WERI-Rb-1 (cell line): ENCODE results near the gene TOX3.

Experiments used
- DNase-seq: peaks from one replicate; pipeline ENCODE4 v3.0.0-alpha.2; 2020
- H3K27ac ChIP-seq: fragments of 250-450 bp; sonication (Bioruptor Pico); 2 replicates; pipeline ENCODE4 v1.5.1; 2020; ENCODE audit warnings: mild to moderate bottlenecking, moderate library complexity
- H3K27me3 ChIP-seq: fragments of 250-450 bp; sonication (Bioruptor Pico); 2 replicates; pipeline ENCODE4 v1.5.1; 2021; ENCODE audit warnings: mild to moderate bottlenecking, low read depth, moderate library complexity; ENCODE audit not compliant: insufficient read depth, severe bottlenecking
- H3K36me3 ChIP-seq: fragments of 250-450 bp; sonication (Bioruptor Pico); 2 replicates; pipeline ENCODE4 v1.5.1; 2020; ENCODE audit warnings: mild to moderate bottlenecking, moderate library complexity
- H3K4me3 ChIP-seq: 2 replicates; pipeline ENCODE4 v1.5.1; 2011; ENCODE audit warnings: low read depth, mild to moderate bottlenecking, control low read depth, low read length
- H3K9me3 ChIP-seq: fragments of 250-450 bp; sonication (Bioruptor Pico); 2 replicates; pipeline ENCODE4 v1.5.1; 2021; ENCODE audit warnings: mild to moderate bottlenecking, moderate library complexity; ENCODE audit not compliant: severe bottlenecking
- CTCF ChIP-seq: IDR thresholded peaks from 2 replicates; pipeline ENCODE4 v1.5.1; 2011; ENCODE audit warnings: low read depth, mild to moderate bottlenecking, control low read depth, inconsistent platforms, low read length

TOX3 gene

GRCh38 chr16:52434224-52434623 lies 112.7 kb downstream of the TOX3 start:
- H3K27ac ChIP-seq = no peak overlapping the region
- no peak overlapping the region for H3K4me3 ChIP-seq
- no peak for DNase-seq
- TF ChIP-seq CTCF = no peak
- H3K27me3 ChIP-seq = no peaks in the 10 kb centered on the region
- no peaks in the 10 kb centered on the region for H3K9me3 ChIP-seq
- H3K36me3 ChIP-seq = peaks cover 5% of the 10 kb centered on the region

- H3K36me3 ChIP-seq = peaks cover under 1% of the 10 kb centered on the region; the same call in 1 of the 2 replicates
- TF ChIP-seq CTCF = no peak
- DNase-seq = no peak
- no peak overlapping the region for H3K27ac ChIP-seq
- no peaks in the 10 kb centered on the region for H3K9me3 ChIP-seq
- no peaks in the 10 kb centered on the region for H3K27me3 ChIP-seq
- no peak overlapping the region for H3K4me3 ChIP-seq
These were observed 113.3 kb downstream of the TOX3 start for GRCh38 chr16:52433643-52434042.

- Histone ChIP-seq H3K27me3 (no peaks in the 10 kb centered on the region), H3K36me3 (no peaks in the 10 kb centered on the region), H3K9me3 (no peaks in the 10 kb centered on the region), H3K4me3 (no peak overlapping the region), H3K27ac (no peak overlapping the region)
- TF ChIP-seq CTCF = no peak
- no peak for DNase-seq
These were observed 122.4 kb downstream of the TOX3 start for GRCh38 chr16:52424591-52424990.

GRCh38 chr16:52422307-52422706 lies 124.6 kb downstream of the TOX3 start:
- DNase-seq = no peak
- no peak overlapping the region for H3K27ac ChIP-seq
- H3K4me3 ChIP-seq = no peak overlapping the region
- no peak for TF ChIP-seq CTCF
- no peaks in the 10 kb centered on the region for H3K27me3 ChIP-seq
- H3K36me3 ChIP-seq = no peaks in the 10 kb centered on the region
- no peaks in the 10 kb centered on the region for H3K9me3 ChIP-seq

GRCh38 chr16:52418201-52418600 lies 128.7 kb downstream of the TOX3 start:
- H3K36me3 ChIP-seq = no peaks in the 10 kb centered on the region
- no peaks in the 10 kb centered on the region for H3K27me3 ChIP-seq
- no peak for TF ChIP-seq CTCF
- no peak overlapping the region for H3K27ac ChIP-seq
- H3K9me3 ChIP-seq = no peaks in the 10 kb centered on the region
- no peak overlapping the region for H3K4me3 ChIP-seq
- no peak for DNase-seq

GRCh38 chr16:52416888-52417287 lies 130.1 kb downstream of the TOX3 start:
- no peaks in the 10 kb centered on the region for H3K9me3 ChIP-seq
- no peaks in the 10 kb centered on the region for H3K36me3 ChIP-seq
- DNase-seq = no peak
- no peak overlapping the region for H3K27ac ChIP-seq
- no peak for TF ChIP-seq CTCF
- no peaks in the 10 kb centered on the region for H3K27me3 ChIP-seq
- no peak overlapping the region for H3K4me3 ChIP-seq
